ENCODE results near the gene SGCB. TPM values are rescaled to one million over a fixed set of nuclear protein-coding genes. Genes with fewer than 3 reads are reported as not detected.

The SGCB gene
- total RNA-seq = 61.5 and 81.4 TPM in 2 replicates

GRCh38 chr4:52038103-52038912 is at the start of gene SGCB:
Gene SGCB (minus strand): TSS chr4:52038299. CDS start chr4:52038259, 40 bp downstream.

GRCh38 chr4:52051213-52051614 is 13.1 kb upstream of the SGCB start, which contains the start of gene SPATA18:
Gene SPATA18 (plus strand): TSS chr4:52051304. CDS start chr4:52051705, 401 bp downstream.

GRCh38 chr4:52019936-52020657 is 18.0 kb downstream of the SGCB start, which contains the start of gene LRRC66:
Gene LRRC66 (minus strand): TSS chr4:52020363. CDS start chr4:52017613, 2,750 bp downstream.

Other genes with a start within 250 kb of the SGCB start
- gene DCUN1D4, start 195.1 kb downstream of the SGCB start, total RNA-seq = 43.4 and 58.6 TPM in 2 replicates
- 0.89 and 1.5 TPM in 2 replicates for gene LRRC66, start 17.9 kb downstream of the SGCB start, total RNA-seq
- gene SPATA18, start 13.0 kb upstream of the SGCB start, total RNA-seq = 23.2 and 25.4 TPM in 2 replicates